Osteocyte (in vitro differentiated cells): ENCODE measurements around the gene CRMP1. TPM values are rescaled to one million over a fixed set of nuclear protein-coding genes. Genes with fewer than 3 reads are reported as not detected.

ENCODE experiments used
- DNase-seq: peaks from one replicate; pipeline ENCODE4 v3.0.0; 2021; ENCODE audit warnings: mixed read lengths; ENCODE audit not compliant: unreplicated experiment; ENCODE audit errors: extremely low spot score
- H3K27ac Mint-ChIP-seq: one replicate; pipeline ENCODE4 v1.8.0; 2021; ENCODE audit warnings: mild to moderate bottlenecking, mixed read lengths; ENCODE audit not compliant: unreplicated experiment
- H3K27me3 Mint-ChIP-seq: one replicate; pipeline ENCODE4 v1.8.0; 2021; ENCODE audit warnings: mixed read lengths; ENCODE audit not compliant: unreplicated experiment
- H3K36me3 Mint-ChIP-seq: one replicate; pipeline ENCODE4 v1.8.0; 2021; ENCODE audit warnings: mixed read lengths; ENCODE audit not compliant: unreplicated experiment
- H3K4me1 Mint-ChIP-seq: one replicate; pipeline ENCODE4 v1.8.0; 2021; ENCODE audit warnings: mixed read lengths; ENCODE audit not compliant: unreplicated experiment
- H3K4me3 Mint-ChIP-seq: one replicate; pipeline ENCODE4 v1.8.0; 2021; ENCODE audit warnings: mild to moderate bottlenecking, moderate library complexity, mixed read lengths; ENCODE audit not compliant: unreplicated experiment
- H3K9me3 Mint-ChIP-seq: one replicate; pipeline ENCODE4 v1.8.0; 2021; ENCODE audit warnings: mixed read lengths; ENCODE audit not compliant: unreplicated experiment
- total RNA-seq: library from RNA; stranded (reverse); gene quantifications from 2 replicates; pipeline ENCODE4 v1.2.1, GENCODE V29; 2021
- TF ChIP-seq, protein P1 (sequence below): fragments of 200-600 bp; sonication (generic); IDR thresholded peaks from 2 replicates; pipeline ENCODE4 v1.5.0; 2021; ENCODE audit warnings: antibody characterized with exemption, mild to moderate bottlenecking, moderate library complexity

CRMP1 gene
- total RNA-seq, 1 donor from 2014 or later, result 24.5 TPM

- Mint-ChIP-seq H3K4me1 (no peaks in the 10 kb centered on the region), H3K27ac (no peak overlapping the region), H3K36me3 (peaks cover 31% of the 10 kb centered on the region), H3K4me3 (no peak overlapping the region), H3K9me3 (no peaks in the 10 kb centered on the region), H3K27me3 (no peaks in the 10 kb centered on the region)
- no peak for DNase-seq
- TF ChIP-seq, protein P1, sequence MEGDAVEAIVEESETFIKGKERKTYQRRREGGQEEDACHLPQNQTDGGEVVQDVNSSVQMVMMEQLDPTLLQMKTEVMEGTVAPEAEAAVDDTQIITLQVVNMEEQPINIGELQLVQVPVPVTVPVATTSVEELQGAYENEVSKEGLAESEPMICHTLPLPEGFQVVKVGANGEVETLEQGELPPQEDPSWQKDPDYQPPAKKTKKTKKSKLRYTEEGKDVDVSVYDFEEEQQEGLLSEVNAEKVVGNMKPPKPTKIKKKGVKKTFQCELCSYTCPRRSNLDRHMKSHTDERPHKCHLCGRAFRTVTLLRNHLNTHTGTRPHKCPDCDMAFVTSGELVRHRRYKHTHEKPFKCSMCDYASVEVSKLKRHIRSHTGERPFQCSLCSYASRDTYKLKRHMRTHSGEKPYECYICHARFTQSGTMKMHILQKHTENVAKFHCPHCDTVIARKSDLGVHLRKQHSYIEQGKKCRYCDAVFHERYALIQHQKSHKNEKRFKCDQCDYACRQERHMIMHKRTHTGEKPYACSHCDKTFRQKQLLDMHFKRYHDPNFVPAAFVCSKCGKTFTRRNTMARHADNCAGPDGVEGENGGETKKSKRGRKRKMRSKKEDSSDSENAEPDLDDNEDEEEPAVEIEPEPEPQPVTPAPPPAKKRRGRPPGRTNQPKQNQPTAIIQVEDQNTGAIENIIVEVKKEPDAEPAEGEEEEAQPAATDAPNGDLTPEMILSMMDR, result no peak
Observed at GRCh38 chr4:5809216-5809776, 83.6 kb downstream of the CRMP1 start.

DNA sequence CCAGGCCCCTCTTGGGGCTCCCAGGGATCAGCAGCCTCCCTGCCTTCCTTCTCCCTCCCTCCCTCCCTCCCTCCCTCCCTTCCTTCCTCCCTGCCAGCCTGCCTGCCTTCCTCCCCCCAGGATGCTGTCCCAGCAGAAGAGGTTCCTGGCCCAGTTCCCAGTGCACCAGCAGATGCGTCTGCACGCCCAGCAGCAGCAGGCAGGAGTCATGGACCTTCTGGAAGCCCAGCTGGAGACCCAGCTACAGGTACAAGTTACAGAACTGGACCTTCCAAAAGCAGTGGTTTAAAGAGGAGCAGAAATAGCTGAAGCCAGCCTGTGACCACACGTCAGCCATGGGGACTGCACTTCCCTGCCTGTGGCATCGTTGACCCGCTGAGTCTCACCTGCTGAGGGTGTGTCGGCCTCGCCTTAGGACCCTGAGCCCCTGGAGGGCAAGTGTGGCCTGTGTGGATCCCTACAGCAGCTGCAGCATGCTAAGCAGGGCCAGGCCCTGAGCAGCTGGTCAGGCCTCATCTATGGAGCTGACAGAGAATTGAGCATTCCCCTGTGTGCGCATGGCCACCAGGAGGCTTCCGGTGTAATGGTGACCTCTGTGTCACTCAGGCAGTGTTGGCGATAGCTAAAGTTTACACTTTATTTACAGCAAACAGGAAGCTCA, 84.7 kb downstream of the CRMP1 start:
- Mint-ChIP-seq H3K36me3 (peaks cover 37% of the 10 kb centered on the region), H3K4me1 (no peaks in the 10 kb centered on the region), H3K9me3 (no peaks in the 10 kb centered on the region), H3K27me3 (no peaks in the 10 kb centered on the region), H3K27ac (no peak overlapping the region), H3K4me3 (no peak overlapping the region)
- DNase-seq, result no peak
- TF ChIP-seq, protein P1, result no peak

- H3K27me3 Mint-ChIP-seq, result no peaks in the 10 kb centered on the region
- peaks cover 33% of the 10 kb centered on the region for H3K36me3 Mint-ChIP-seq
- no peak for DNase-seq
- H3K9me3 Mint-ChIP-seq, result no peaks in the 10 kb centered on the region
- H3K27ac Mint-ChIP-seq, result no peak overlapping the region
- TF ChIP-seq, protein P1, result no peak
- no peaks in the 10 kb centered on the region for H3K4me1 Mint-ChIP-seq
- H3K4me3 Mint-ChIP-seq, result no peak overlapping the region
Observed at GRCh38 chr4:5805270-5805669, 87.6 kb downstream of the CRMP1 start.

DNA sequence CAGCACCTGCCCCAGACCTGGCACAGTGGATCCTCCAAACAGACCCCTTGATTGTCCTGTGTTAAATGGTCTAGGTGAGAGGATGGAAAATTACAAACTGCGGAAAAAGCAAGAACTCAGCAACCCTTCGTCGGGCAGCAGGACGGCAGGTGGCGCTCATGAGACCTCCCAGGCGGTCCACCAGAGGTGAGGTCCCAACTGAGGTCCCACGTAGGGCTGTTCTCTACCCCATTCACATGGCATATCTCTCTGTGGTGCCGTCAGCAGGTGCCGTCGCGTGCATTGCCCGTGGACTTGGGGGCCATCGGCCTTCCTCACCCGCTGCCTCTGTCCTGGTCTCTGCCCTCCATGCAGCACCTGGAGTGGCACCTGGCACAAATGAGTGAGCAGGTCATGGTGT, 88.2 kb downstream of the CRMP1 start:
- Mint-ChIP-seq H3K27me3 (no peaks in the 10 kb centered on the region), H3K27ac (no peak overlapping the region), H3K4me3 (no peak overlapping the region), H3K9me3 (no peaks in the 10 kb centered on the region), H3K36me3 (peaks cover 28% of the 10 kb centered on the region), H3K4me1 (no peaks in the 10 kb centered on the region)
- DNase-seq, result no peak
- TF ChIP-seq, protein P1, result no peak

GRCh38 chr4:5802565-5802964, 90.3 kb downstream of the CRMP1 start:
- H3K27me3 Mint-ChIP-seq, result no peaks in the 10 kb centered on the region
- H3K27ac Mint-ChIP-seq, result no peak overlapping the region
- no peaks in the 10 kb centered on the region for H3K9me3 Mint-ChIP-seq
- no peak for DNase-seq
- TF ChIP-seq, protein P1, result no peak
- H3K4me1 Mint-ChIP-seq, result no peaks in the 10 kb centered on the region
- H3K36me3 Mint-ChIP-seq, result peaks cover 32% of the 10 kb centered on the region
- H3K4me3 Mint-ChIP-seq, result no peak overlapping the region
